Measurements from ENCODE around the gene KIAA1217. TPM values are rescaled to one million over a fixed set of nuclear protein-coding genes. Genes with fewer than 3 reads are reported as not detected.

The KIAA1217 gene
- polyA plus RNA-seq, 1 donor from 2014 or later: 0.22 TPM

GRCh38 chr10:24438800-24439199 lies 229.9 kb downstream of the KIAA1217 start:
- Histone ChIP-seq H2AFZ (ENCODE audit: low read depth, low read length) (no peak overlapping the region), H3K9ac (ENCODE audit: low read length) (no peak overlapping the region), H3K36me3 (ENCODE audit: insufficient read depth, low read length) (no peaks in the 10 kb centered on the region), H3F3A (ENCODE audit: insufficient read depth, low read length, poor library complexity, severe bottlenecking) (no peaks in the 10 kb centered on the region), H3K4me2 (ENCODE audit: low read length) (no peak overlapping the region), H3K79me2 (replicated peaks; ENCODE audit: insufficient read depth, low read length) (no peaks in the 10 kb centered on the region), H3K9me2 (ENCODE audit: insufficient read depth, low read length) (no peaks in the 10 kb centered on the region), H4K20me1 (ENCODE audit: insufficient read depth) (no peaks in the 10 kb centered on the region), H3K27ac (ENCODE audit: low read length) (no peak overlapping the region), H3K4me3 (ENCODE audit: low read length) (no peak overlapping the region), H3K27me3 (ENCODE audit: insufficient read depth, low read depth, low read length) (no peaks in the 10 kb centered on the region), H3K9me3 (ENCODE audit: low read length) (no peaks in the 10 kb centered on the region)
- TF ChIP-seq SMC3 (conservative IDR thresholded peaks at IDR 0.05; ENCODE audit: poor library complexity): no peak
- no peak for TF ChIP-seq EP300 (conservative IDR thresholded peaks at IDR 0.05; ENCODE audit: poor library complexity, severe bottlenecking)
- no peak for TF ChIP-seq REST (IDR thresholded peaks at IDR 0.05; ENCODE audit: borderline replicate concordance)
- TF ChIP-seq TAF1 (IDR thresholded peaks at IDR 0.05; ENCODE audit: low read depth): no peak
- TF ChIP-seq POLR2AphosphoS5 (IDR thresholded peaks at IDR 0.05): no peak
- TF ChIP-seq CTCF (IDR thresholded peaks at IDR 0.05; ENCODE audit: poor library complexity, severe bottlenecking): no peak

- H3K27me3 ChIP-seq (ENCODE audit: insufficient read depth, low read depth, low read length): no peaks in the 10 kb centered on the region
- H3K4me2 ChIP-seq (ENCODE audit: low read length): no peak overlapping the region
- H3K36me3 ChIP-seq (ENCODE audit: insufficient read depth, low read length): no peaks in the 10 kb centered on the region
- TF ChIP-seq MXI1 (conservative IDR thresholded peaks at IDR 0.05; ENCODE audit: poor library complexity, severe bottlenecking) (no peak), TAF1 (IDR thresholded peaks at IDR 0.05; ENCODE audit: low read depth) (no peak), CTCF (IDR thresholded peaks at IDR 0.05; ENCODE audit: poor library complexity, severe bottlenecking) (no peak), EZH2 (IDR thresholded peaks at IDR 0.05; ENCODE audit: borderline replicate concordance, insufficient read depth, low read length, poor library complexity, severe bottlenecking) (no peak), RAD21 (conservative IDR thresholded peaks at IDR 0.05) (no peak), SMC3 (conservative IDR thresholded peaks at IDR 0.05; ENCODE audit: poor library complexity) (no peak), REST (IDR thresholded peaks at IDR 0.05; ENCODE audit: borderline replicate concordance) (no peak), POLR2AphosphoS5 (IDR thresholded peaks at IDR 0.05) (no peak), EP300 (conservative IDR thresholded peaks at IDR 0.05; ENCODE audit: poor library complexity, severe bottlenecking) (no peak)
- no peaks in the 10 kb centered on the region for H3F3A ChIP-seq (ENCODE audit: insufficient read depth, low read length, poor library complexity, severe bottlenecking)
- H3K9me2 ChIP-seq (ENCODE audit: insufficient read depth, low read length): no peaks in the 10 kb centered on the region
- no peak overlapping the region for H3K9ac ChIP-seq (ENCODE audit: low read length)
- no peak overlapping the region for H2AFZ ChIP-seq (ENCODE audit: low read depth, low read length)
- H4K20me1 ChIP-seq (ENCODE audit: insufficient read depth): no peaks in the 10 kb centered on the region
- no peak overlapping the region for H3K4me3 ChIP-seq (ENCODE audit: low read length)
- no peaks in the 10 kb centered on the region for H3K79me2 ChIP-seq (replicated peaks; ENCODE audit: insufficient read depth, low read length)
- no peak overlapping the region for H3K27ac ChIP-seq (ENCODE audit: low read length)
- no peaks in the 10 kb centered on the region for H3K9me3 ChIP-seq (ENCODE audit: low read length)
These were observed 231.0 kb downstream of the KIAA1217 start for GRCh38 chr10:24439935-24440334.
